ENCODE measurements around the gene DEPP1.

The DEPP1 gene

GRCh38 chr10:44993226-44993921, 14.8 kb upstream of the DEPP1 start:
- ATAC-seq, result no peak

- ATAC-seq, result no peak
Measured at GRCh38 chr10:44992732-44993225, 14.2 kb upstream of the DEPP1 start.

GRCh38 chr10:44992070-44992731, 13.6 kb upstream of the DEPP1 start:
- ATAC-seq, result no peak

- no peak for ATAC-seq
Measured at GRCh38 chr10:44991571-44991970, 13.0 kb upstream of the DEPP1 start.

GRCh38 chr10:44990965-44991364, 12.4 kb upstream of the DEPP1 start:
- ATAC-seq, result no peak

GRCh38 chr10:44990302-44990655, 11.7 kb upstream of the DEPP1 start:
- no peak for ATAC-seq

GRCh38 chr10:44989597-44990301, 11.1 kb upstream of the DEPP1 start:
- ATAC-seq, result no peak

- ATAC-seq, result no peak
Measured at GRCh38 chr10:44988957-44989585, 10.5 kb upstream of the DEPP1 start.

GRCh38 chr10:44986670-44987069, 8.1 kb upstream of the DEPP1 start:
- ATAC-seq, result no peak

GRCh38 chr10:44986179-44986578, 7.6 kb upstream of the DEPP1 start:
- no peak for ATAC-seq

GRCh38 chr10:44985175-44985681, 6.6 kb upstream of the DEPP1 start:
- no peak for ATAC-seq

- ATAC-seq, result no peak
Measured at GRCh38 chr10:44984671-44985101, 6.1 kb upstream of the DEPP1 start.

- no peak for ATAC-seq
Measured at GRCh38 chr10:44983895-44984278, 5.3 kb upstream of the DEPP1 start.

- ATAC-seq, result no peak
Measured at GRCh38 chr10:44983066-44983894, 4.7 kb upstream of the DEPP1 start.

GRCh38 chr10:44982496-44982895, 3.9 kb upstream of the DEPP1 start:
- no peak for ATAC-seq

- ATAC-seq, result no peak
Measured at GRCh38 chr10:44982114-44982460, 3.5 kb upstream of the DEPP1 start.

- no peak for ATAC-seq
Measured at GRCh38 chr10:44981172-44982113, 2.8 kb upstream of the DEPP1 start.

GRCh38 chr10:44980309-44981171, 1.9 kb upstream of the DEPP1 start:
- ATAC-seq, result peak in 1 of 2 donors; percentile 30

- ATAC-seq, result no peak
Measured at GRCh38 chr10:44979281-44980191, 927 bp upstream of the DEPP1 start.
